ENCODE results near the gene WBP2NL. TPM values are rescaled to one million over a fixed set of nuclear protein-coding genes. Genes with fewer than 3 reads are reported as not detected.

The WBP2NL gene
- polyA plus RNA-seq, 1 donor from 2014 or later: not detected

DNA sequence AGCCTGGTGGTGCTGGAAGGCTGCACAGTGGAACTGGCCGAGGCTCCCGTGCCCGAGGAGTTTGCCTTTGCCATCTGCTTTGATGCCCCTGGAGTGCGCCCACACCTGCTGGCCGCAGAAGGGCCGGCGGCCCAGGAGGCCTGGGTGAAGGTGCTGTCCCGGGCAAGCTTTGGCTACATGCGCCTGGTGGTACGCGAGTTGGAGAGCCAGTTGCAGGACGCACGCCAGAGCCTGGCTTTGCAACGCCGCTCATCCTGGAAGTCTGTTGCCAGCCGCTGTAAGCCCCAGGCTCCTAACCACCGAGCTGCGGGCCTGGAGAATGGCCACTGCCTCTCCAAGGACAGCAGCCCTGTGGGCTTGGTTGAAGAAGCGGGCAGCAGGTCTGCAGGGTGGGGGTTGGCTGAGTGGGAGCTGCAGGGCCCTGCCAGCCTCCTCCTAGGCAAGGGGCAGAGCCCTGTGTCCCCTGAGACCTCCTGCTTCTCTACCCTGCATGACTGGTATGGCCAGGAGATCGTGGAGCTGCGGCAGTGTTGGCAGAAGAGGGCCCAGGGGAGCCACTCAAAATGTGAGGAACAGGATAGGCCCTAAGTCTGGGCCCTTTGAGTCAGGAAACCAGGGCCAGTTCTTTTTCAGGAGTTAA lies 79.0 kb downstream of the WBP2NL start:
- Histone ChIP-seq H3K36me3 (ENCODE audit: insufficient read depth, low read length) (no peaks in the 10 kb centered on the region), H3F3A (ENCODE audit: insufficient read depth, low read length, poor library complexity, severe bottlenecking) (peaks cover 8% of the 10 kb centered on the region), H3K9me3 (ENCODE audit: low read length) (no peaks in the 10 kb centered on the region), H4K20me1 (ENCODE audit: insufficient read depth) (no peaks in the 10 kb centered on the region), H3K79me2 (replicated peaks; ENCODE audit: insufficient read depth, low read length) (peaks cover 22% of the 10 kb centered on the region), H3K4me2 (ENCODE audit: low read length) (no peak overlapping the region), H3K4me3 (ENCODE audit: low read length) (no peak overlapping the region), H3K27ac (ENCODE audit: low read length) (no peak overlapping the region), H3K9ac (ENCODE audit: low read length) (no peak overlapping the region), H2AFZ (ENCODE audit: low read depth, low read length) (no peak overlapping the region), H3K9me2 (ENCODE audit: insufficient read depth, low read length) (no peaks in the 10 kb centered on the region), H3K27me3 (ENCODE audit: insufficient read depth, low read depth, low read length) (no peaks in the 10 kb centered on the region)
- TF ChIP-seq POLR2AphosphoS5 (IDR thresholded peaks at IDR 0.05): no peak
- no peak for TF ChIP-seq EZH2 (IDR thresholded peaks at IDR 0.05; ENCODE audit: borderline replicate concordance, insufficient read depth, low read length, poor library complexity, severe bottlenecking)
- no peak for TF ChIP-seq EP300 (conservative IDR thresholded peaks at IDR 0.05; ENCODE audit: poor library complexity, severe bottlenecking)
- no peak for TF ChIP-seq SMC3 (conservative IDR thresholded peaks at IDR 0.05; ENCODE audit: poor library complexity)
- TF ChIP-seq, protein P1, sequence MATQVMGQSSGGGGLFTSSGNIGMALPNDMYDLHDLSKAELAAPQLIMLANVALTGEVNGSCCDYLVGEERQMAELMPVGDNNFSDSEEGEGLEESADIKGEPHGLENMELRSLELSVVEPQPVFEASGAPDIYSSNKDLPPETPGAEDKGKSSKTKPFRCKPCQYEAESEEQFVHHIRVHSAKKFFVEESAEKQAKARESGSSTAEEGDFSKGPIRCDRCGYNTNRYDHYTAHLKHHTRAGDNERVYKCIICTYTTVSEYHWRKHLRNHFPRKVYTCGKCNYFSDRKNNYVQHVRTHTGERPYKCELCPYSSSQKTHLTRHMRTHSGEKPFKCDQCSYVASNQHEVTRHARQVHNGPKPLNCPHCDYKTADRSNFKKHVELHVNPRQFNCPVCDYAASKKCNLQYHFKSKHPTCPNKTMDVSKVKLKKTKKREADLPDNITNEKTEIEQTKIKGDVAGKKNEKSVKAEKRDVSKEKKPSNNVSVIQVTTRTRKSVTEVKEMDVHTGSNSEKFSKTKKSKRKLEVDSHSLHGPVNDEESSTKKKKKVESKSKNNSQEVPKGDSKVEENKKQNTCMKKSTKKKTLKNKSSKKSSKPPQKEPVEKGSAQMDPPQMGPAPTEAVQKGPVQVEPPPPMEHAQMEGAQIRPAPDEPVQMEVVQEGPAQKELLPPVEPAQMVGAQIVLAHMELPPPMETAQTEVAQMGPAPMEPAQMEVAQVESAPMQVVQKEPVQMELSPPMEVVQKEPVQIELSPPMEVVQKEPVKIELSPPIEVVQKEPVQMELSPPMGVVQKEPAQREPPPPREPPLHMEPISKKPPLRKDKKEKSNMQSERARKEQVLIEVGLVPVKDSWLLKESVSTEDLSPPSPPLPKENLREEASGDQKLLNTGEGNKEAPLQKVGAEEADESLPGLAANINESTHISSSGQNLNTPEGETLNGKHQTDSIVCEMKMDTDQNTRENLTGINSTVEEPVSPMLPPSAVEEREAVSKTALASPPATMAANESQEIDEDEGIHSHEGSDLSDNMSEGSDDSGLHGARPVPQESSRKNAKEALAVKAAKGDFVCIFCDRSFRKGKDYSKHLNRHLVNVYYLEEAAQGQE (IDR thresholded peaks at IDR 0.05; ENCODE audit: borderline replicate concordance): no peak
- no peak for TF ChIP-seq TAF1 (IDR thresholded peaks at IDR 0.05; ENCODE audit: low read depth)
- no peak for TF ChIP-seq RAD21 (conservative IDR thresholded peaks at IDR 0.05)
- TF ChIP-seq, protein P2, sequence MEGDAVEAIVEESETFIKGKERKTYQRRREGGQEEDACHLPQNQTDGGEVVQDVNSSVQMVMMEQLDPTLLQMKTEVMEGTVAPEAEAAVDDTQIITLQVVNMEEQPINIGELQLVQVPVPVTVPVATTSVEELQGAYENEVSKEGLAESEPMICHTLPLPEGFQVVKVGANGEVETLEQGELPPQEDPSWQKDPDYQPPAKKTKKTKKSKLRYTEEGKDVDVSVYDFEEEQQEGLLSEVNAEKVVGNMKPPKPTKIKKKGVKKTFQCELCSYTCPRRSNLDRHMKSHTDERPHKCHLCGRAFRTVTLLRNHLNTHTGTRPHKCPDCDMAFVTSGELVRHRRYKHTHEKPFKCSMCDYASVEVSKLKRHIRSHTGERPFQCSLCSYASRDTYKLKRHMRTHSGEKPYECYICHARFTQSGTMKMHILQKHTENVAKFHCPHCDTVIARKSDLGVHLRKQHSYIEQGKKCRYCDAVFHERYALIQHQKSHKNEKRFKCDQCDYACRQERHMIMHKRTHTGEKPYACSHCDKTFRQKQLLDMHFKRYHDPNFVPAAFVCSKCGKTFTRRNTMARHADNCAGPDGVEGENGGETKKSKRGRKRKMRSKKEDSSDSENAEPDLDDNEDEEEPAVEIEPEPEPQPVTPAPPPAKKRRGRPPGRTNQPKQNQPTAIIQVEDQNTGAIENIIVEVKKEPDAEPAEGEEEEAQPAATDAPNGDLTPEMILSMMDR (IDR thresholded peaks at IDR 0.05; ENCODE audit: poor library complexity, severe bottlenecking): no peak
- no peak for TF ChIP-seq MXI1 (conservative IDR thresholded peaks at IDR 0.05; ENCODE audit: poor library complexity, severe bottlenecking)

Small RNA genes lying within 50 kb of the gene (small RNA-seq; reads per million reads assigned to genes)
- gene SNORD13P1: 0 reads per million in 3 experiments

Other genes starting within 250 kb of the WBP2NL start
- 2.2 and 6.6 TPM in 2 replicates for gene CCDC134, start 198.1 kb upstream of the WBP2NL start, polyA plus RNA-seq
- gene SREBF2, start 165.7 kb upstream of the WBP2NL start, polyA plus RNA-seq: 73.0 and 87.3 TPM in 2 replicates
- gene SHISA8, start 83.7 kb upstream of the WBP2NL start, polyA plus RNA-seq: 0.62 and 2.2 TPM in 2 replicates
- 0.12 and 0.34 TPM in 2 replicates for gene TNFRSF13C, start 72.0 kb upstream of the WBP2NL start, polyA plus RNA-seq
- gene CENPM, start 51.6 kb upstream of the WBP2NL start, polyA plus RNA-seq: 1.7 and 2.1 TPM in 2 replicates
- 167 and 177 TPM in 2 replicates for gene SEPTIN3, start 29.3 kb upstream of the WBP2NL start, polyA plus RNA-seq
- gene NAGA, start 72.0 kb downstream of the WBP2NL start, polyA plus RNA-seq: 8.8 and 11.4 TPM in 2 replicates
- gene PHETA2, start 75.5 kb downstream of the WBP2NL start, polyA plus RNA-seq: 0.22 and 0.42 TPM in 2 replicates
- gene SMDT1, start 80.9 kb downstream of the WBP2NL start, polyA plus RNA-seq: 42.8 and 44.0 TPM in 2 replicates
- 225 and 273 TPM in 2 replicates for gene NDUFA6, start 92.0 kb downstream of the WBP2NL start, polyA plus RNA-seq
- gene CYP2D6, start 132.0 kb downstream of the WBP2NL start, polyA plus RNA-seq: 11.5 and 14.2 TPM in 2 replicates